Measurements from ENCODE around the gene DDRGK1.

DDRGK1 gene

DNA sequence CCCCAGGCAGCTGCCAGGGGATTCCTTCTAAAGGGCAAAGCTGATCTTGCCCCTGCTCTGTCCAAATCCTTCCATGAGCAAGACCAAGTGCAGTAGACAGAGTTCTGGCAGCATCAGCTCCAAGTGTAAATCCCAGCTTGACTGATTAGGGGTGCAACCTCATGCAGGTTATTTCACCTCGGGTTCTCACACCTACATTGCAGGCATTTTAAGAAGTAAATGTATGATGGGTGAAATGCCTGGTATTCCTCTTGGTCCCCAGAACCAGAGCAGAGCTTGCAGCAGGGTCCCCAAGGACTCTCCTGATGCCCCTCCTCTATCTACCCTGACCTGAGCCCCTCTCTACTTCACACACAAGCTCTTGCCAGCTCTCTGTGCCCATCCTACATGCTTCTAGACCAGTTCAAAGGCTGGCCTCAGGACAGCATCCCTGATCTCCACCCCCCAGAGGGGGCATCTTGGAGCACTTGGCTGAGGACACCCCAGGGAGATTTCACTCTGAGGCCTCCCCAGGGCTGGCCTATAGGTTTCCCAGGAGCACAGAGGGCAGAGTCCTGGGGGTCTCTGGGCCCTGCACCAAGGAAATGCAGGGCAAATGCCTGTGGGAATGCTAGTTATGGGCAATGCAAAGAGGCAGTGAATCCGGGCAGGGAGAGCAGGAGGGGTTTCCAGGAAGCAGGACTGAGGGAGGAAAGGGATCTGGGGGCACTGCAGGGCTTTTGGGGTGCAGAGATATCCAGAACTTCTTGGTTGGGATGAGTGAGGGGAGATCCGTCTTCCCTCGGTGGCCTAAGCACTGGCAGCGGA lies 32.2 kb downstream of the DDRGK1 start:
- Histone ChIP-seq H3K4me3 (ENCODE audit: low read length in 2 of 2) (peak overlapping the region in 1 of 2 donors; percentile 79), H3K9ac (ENCODE audit: low read depth in 1 of 2, low read length in 2 of 2) (no peak overlapping the region), H3K27me3 (ENCODE audit: control insufficient read depth in 2 of 2, insufficient read depth in 2 of 2, low read length in 2 of 2) (peaks cover 9 to 15% of the 10 kb centered on the region in 2 donors), H3K4me1 (ENCODE audit: control insufficient read depth in 2 of 2, insufficient read depth in 2 of 2, low read length in 2 of 2) (peaks cover 9 to 15% of the 10 kb centered on the region in 2 donors), H3K9me3 (ENCODE audit: control insufficient read depth in 2 of 2, low read length in 2 of 2) (no peaks in the 10 kb centered on the region), H3K36me3 (ENCODE audit: control insufficient read depth in 2 of 2, insufficient read depth in 2 of 2, low read length in 2 of 2) (no peaks in the 10 kb centered on the region), H3K27ac (ENCODE audit: low read depth in 2 of 2, low read length in 2 of 2) (no peak overlapping the region)

DNA sequence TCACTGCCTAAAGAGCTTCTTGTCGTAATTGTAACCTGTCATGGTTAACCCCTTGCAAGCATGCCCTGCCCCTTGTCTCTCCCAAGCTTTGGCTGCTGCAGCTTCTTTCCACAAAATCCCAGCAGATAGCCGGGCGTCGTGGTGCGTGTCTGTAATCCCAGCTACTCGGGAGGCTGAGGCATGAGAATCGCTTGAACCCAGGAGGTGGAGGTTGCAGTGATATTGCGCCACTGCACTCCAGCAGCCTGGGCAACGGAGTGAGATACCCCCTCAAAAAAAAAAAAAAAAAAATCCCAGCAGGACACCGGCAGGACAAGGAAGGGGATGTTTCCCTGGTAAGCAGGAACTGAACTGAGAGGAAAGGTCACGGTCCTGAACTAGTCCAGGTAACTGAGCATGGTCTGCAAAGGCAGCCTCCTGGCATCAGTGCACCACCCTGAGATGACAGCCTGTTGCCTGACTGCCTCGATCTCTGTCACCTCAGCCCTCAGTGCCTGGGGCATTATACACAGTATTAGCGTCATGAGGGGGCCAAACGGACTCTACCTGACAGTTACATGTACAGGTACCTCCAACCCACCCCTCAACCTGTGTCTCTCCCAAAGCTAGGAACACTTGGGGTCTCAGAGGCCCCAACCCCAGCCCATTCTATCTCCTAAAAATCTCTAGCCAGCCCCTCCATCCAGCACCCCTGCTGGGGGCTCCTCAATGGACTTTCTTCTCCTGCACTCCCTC lies 32.9 kb downstream of the DDRGK1 start:
- H3K36me3 ChIP-seq (ENCODE audit: control insufficient read depth in 2 of 2, insufficient read depth in 2 of 2, low read length in 2 of 2): no peaks in the 10 kb centered on the region
- peaks cover 9 to 15% of the 10 kb centered on the region in 2 donors for H3K4me1 ChIP-seq (ENCODE audit: control insufficient read depth in 2 of 2, insufficient read depth in 2 of 2, low read length in 2 of 2)
- no peak overlapping the region for H3K27ac ChIP-seq (ENCODE audit: low read depth in 2 of 2, low read length in 2 of 2)
- no peak overlapping the region for H3K9ac ChIP-seq (ENCODE audit: low read depth in 1 of 2, low read length in 2 of 2)
- peaks cover 9 to 15% of the 10 kb centered on the region in 2 donors for H3K27me3 ChIP-seq (ENCODE audit: control insufficient read depth in 2 of 2, insufficient read depth in 2 of 2, low read length in 2 of 2)
- no peak overlapping the region for H3K4me3 ChIP-seq (ENCODE audit: low read length in 2 of 2)
- H3K9me3 ChIP-seq (ENCODE audit: control insufficient read depth in 2 of 2, low read length in 2 of 2): no peaks in the 10 kb centered on the region

DNA sequence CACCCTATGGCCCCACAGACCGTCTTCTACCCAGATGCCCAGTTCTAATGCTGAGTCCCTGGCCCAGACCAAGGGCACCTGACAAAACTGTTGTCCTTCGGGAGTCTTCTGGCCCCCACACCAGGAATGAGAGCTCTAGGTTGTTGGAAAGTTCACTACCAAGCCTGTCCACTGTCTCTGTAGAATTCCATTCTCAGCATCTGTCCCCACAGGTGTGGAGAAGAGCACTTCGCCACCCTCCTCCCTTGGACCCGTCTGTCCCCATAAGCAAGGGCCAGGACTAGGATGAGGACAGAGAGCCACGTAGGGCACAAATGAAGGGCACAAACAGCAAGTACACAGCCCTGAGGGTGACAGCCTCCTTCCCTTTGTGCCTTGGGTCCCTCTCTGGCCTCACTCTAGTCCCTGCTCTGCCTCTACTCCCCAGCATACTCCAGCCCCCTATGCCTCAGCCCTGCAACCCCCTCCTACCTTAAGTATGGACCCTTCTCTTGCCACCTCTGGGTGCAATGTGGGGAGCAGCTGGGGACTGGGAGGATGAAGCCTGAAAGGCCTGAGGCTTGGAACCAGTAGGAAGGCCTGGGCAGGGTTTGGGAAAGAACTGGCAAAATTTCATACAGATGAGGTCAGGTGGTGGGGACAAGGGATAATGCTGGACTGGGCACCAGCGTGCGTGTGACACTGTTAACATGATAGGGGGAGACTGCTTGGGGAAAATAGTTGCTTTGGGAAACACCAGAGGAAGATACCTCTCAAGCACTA lies 35.5 kb downstream of the DDRGK1 start:
- Histone ChIP-seq H3K4me3 (ENCODE audit: low read length in 2 of 2) (no peak overlapping the region), H3K9ac (ENCODE audit: low read depth in 1 of 2, low read length in 2 of 2) (no peak overlapping the region), H3K4me1 (ENCODE audit: control insufficient read depth in 2 of 2, insufficient read depth in 2 of 2, low read length in 2 of 2) (peaks cover 6 to 11% of the 10 kb centered on the region in 2 donors), H3K27me3 (ENCODE audit: control insufficient read depth in 2 of 2, insufficient read depth in 2 of 2, low read length in 2 of 2) (peaks cover 0 to 4% of the 10 kb centered on the region in 2 donors), H3K27ac (ENCODE audit: low read depth in 2 of 2, low read length in 2 of 2) (no peak overlapping the region), H3K9me3 (ENCODE audit: control insufficient read depth in 2 of 2, low read length in 2 of 2) (no peaks in the 10 kb centered on the region), H3K36me3 (ENCODE audit: control insufficient read depth in 2 of 2, insufficient read depth in 2 of 2, low read length in 2 of 2) (no peaks in the 10 kb centered on the region)

DNA sequence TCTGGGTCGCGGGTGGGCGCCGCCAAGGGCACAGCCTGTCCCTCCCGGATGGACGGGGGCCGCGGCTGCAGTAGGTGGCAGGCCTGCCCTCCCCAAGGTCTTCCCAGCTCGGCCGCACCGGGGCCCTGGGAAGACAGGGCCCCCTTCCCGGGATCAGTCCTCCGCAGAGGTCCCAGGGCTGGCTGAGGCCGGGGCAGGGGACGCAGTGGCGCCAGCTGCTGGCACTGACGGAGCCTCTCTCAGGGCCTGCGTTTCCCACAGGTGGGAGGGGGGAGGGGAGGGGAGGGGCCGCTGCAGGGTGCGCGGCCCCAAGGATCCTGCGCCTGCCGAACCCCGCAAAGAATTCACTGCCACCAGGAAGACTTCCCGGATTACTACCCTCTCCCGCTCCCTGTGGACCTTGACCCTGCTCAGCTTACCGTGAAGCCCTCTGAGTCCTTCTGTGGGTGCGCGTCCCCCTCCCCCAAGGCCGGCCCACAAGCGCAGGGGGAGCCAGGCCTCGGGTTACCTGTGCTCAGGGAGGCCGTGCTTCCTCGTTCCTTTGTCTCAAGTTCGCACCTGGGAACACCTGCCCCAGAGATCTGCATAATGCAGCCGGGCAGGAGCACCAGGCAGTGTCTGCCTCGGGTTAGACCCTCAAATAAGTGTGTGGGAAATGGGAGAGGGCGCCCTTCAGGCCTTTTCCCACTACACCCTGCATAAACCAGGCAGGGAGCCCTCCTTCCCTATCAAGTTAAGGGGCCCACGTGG lies 36.2 kb downstream of the DDRGK1 start:
- Histone ChIP-seq H3K36me3 (ENCODE audit: control insufficient read depth in 2 of 2, insufficient read depth in 2 of 2, low read length in 2 of 2) (no peaks in the 10 kb centered on the region), H3K9ac (ENCODE audit: low read depth in 1 of 2, low read length in 2 of 2) (peak overlapping the region in 1 of 2 donors; percentile 57), H3K9me3 (ENCODE audit: control insufficient read depth in 2 of 2, low read length in 2 of 2) (no peaks in the 10 kb centered on the region), H3K4me3 (ENCODE audit: low read length in 2 of 2) (peak overlapping the region in 1 of 2 donors; percentile 41), H3K4me1 (ENCODE audit: control insufficient read depth in 2 of 2, insufficient read depth in 2 of 2, low read length in 2 of 2) (peaks cover 5 to 11% of the 10 kb centered on the region in 2 donors), H3K27ac (ENCODE audit: low read depth in 2 of 2, low read length in 2 of 2) (no peak overlapping the region), H3K27me3 (ENCODE audit: control insufficient read depth in 2 of 2, insufficient read depth in 2 of 2, low read length in 2 of 2) (no peaks in the 10 kb centered on the region)

DNA sequence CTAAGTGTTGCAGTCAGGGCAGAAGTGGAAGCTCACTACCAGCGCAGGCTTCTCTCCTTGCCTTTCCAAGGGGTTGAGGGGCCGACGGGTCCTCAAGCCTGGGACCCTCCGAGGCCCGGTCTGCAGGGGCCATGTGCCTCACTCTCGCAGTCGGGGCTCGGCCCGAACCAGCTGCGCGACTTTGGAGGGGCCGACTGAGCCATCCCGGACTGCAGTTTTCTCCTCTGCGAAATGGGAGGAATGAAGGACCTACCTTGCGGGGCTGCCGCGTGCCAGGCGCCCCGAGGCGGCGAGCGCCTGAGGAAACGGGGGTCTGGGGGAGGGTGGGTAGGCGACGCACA lies 36.8 kb downstream of the DDRGK1 start:
- Histone ChIP-seq H3K4me3 (ENCODE audit: low read length in 2 of 2) (peak overlapping the region in 1 of 2 donors; percentile 41), H3K27me3 (ENCODE audit: control insufficient read depth in 2 of 2, insufficient read depth in 2 of 2, low read length in 2 of 2) (no peaks in the 10 kb centered on the region), H3K9me3 (ENCODE audit: control insufficient read depth in 2 of 2, low read length in 2 of 2) (no peaks in the 10 kb centered on the region), H3K9ac (ENCODE audit: low read depth in 1 of 2, low read length in 2 of 2) (peak overlapping the region in 1 of 2 donors; percentile 57), H3K36me3 (ENCODE audit: control insufficient read depth in 2 of 2, insufficient read depth in 2 of 2, low read length in 2 of 2) (no peaks in the 10 kb centered on the region), H3K4me1 (ENCODE audit: control insufficient read depth in 2 of 2, insufficient read depth in 2 of 2, low read length in 2 of 2) (peaks cover 5 to 11% of the 10 kb centered on the region in 2 donors), H3K27ac (ENCODE audit: low read depth in 2 of 2, low read length in 2 of 2) (no peak overlapping the region)

DNA sequence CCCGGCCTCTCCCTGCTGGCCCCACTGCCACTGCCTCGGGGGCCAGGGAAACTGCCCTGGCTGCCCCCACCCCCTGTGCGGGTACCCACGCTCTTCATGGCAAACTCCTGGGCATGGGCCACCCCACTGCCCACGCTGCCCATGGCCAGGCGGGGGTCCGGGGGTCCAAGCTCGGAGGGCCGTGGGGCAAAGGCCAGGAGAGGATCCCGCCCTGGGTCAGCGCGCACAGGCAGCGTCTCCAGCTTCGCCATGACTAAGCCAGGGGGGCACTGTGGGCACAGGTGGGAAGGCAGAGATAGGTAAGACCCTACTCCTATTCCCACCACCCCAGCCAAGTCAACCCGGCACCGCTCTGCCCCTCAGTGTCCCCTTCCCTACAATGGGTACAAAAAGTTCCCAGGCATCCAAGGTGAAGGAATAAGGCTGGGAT lies 37.6 kb downstream of the DDRGK1 start:
- H3K9me3 ChIP-seq (ENCODE audit: control insufficient read depth in 2 of 2, low read length in 2 of 2): no peaks in the 10 kb centered on the region
- H3K9ac ChIP-seq (ENCODE audit: low read depth in 1 of 2, low read length in 2 of 2): no peak overlapping the region
- H3K36me3 ChIP-seq (ENCODE audit: control insufficient read depth in 2 of 2, insufficient read depth in 2 of 2, low read length in 2 of 2): no peaks in the 10 kb centered on the region
- no peak overlapping the region for H3K4me3 ChIP-seq (ENCODE audit: low read length in 2 of 2)
- H3K27ac ChIP-seq (ENCODE audit: low read depth in 2 of 2, low read length in 2 of 2): no peak overlapping the region
- H3K27me3 ChIP-seq (ENCODE audit: control insufficient read depth in 2 of 2, insufficient read depth in 2 of 2, low read length in 2 of 2): no peaks in the 10 kb centered on the region
- H3K4me1 ChIP-seq (ENCODE audit: control insufficient read depth in 2 of 2, insufficient read depth in 2 of 2, low read length in 2 of 2): peaks cover 5 to 11% of the 10 kb centered on the region in 2 donors

DNA sequence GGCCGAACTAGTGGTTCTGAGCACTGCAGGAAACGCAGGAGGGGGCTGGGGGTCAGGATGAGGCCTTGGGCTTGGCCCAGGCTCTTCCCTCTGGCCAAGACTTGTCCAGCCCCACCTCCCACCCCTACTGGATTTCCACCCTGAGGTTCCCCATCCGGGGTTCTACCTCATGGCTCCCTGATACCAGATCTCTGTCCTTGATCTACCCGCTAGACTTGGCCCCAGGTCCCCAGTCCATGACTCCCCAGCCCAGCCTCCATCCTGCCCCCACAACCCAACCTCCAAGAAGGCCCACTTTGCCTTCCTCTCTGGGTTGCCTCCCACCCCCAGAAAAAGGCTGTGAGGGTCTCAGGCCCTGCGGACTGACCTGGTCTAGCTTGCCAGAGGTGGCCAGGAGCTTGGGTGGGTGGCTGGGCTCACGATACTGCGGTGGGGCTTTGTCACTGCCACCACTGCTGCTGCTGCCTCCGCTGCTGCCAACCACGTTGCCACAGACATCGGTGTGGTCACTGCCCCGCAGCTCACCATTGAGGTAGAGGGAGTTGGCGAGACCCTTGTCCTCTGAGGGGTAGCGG lies 38.1 kb downstream of the DDRGK1 start:
- H3K9ac ChIP-seq (ENCODE audit: low read depth in 1 of 2, low read length in 2 of 2): no peak overlapping the region
- no peak overlapping the region for H3K4me3 ChIP-seq (ENCODE audit: low read length in 2 of 2)
- no peaks in the 10 kb centered on the region for H3K27me3 ChIP-seq (ENCODE audit: control insufficient read depth in 2 of 2, insufficient read depth in 2 of 2, low read length in 2 of 2)
- no peaks in the 10 kb centered on the region for H3K9me3 ChIP-seq (ENCODE audit: control insufficient read depth in 2 of 2, low read length in 2 of 2)
- no peak overlapping the region for H3K27ac ChIP-seq (ENCODE audit: low read depth in 2 of 2, low read length in 2 of 2)
- peaks cover 5 to 11% of the 10 kb centered on the region in 2 donors for H3K4me1 ChIP-seq (ENCODE audit: control insufficient read depth in 2 of 2, insufficient read depth in 2 of 2, low read length in 2 of 2)
- no peaks in the 10 kb centered on the region for H3K36me3 ChIP-seq (ENCODE audit: control insufficient read depth in 2 of 2, insufficient read depth in 2 of 2, low read length in 2 of 2)

DNA sequence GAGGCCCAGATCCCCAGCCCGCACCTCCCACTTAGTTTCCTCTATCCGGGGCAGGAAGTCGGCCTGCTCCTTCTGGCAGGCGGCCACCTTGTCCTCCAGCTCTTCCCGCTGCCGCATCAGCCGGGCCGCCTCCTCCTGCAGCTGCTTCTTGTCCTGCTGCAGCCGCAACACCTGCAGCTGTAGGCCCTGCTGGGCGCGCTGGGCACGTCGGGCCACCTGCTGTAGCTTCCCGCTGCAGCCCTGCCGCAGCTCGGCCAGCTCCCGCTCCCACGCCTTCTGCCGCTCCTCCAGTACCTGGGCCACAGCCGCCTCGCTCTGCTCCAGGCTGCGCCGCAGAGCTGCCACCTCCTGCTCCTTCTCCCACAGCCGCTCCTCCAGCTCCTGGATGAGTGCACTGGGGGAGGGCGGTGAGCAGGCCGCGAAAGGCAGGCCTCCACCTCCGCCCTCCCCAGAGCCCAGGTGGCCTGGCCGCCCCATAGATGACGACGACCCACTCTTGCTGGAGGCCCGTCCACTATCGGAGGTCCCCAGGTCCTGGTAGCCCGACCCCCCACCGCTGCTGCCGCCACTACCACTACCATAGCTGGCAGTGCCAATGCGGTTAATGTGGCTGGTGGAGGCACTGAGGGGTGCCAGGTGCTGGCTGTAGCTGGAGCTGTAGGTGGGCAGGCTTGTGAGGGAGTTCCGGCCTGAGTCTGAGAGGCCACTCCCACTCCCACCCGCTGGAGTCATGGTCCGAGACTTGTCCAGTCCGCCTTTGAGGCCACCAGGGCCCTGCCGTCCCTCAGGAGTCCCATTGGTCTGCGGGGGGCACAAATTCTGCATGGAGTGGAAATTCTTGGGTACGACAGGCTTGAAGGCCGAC lies 38.8 kb downstream of the DDRGK1 start:
- Histone ChIP-seq H3K9me3 (ENCODE audit: control insufficient read depth in 2 of 2, low read length in 2 of 2) (no peaks in the 10 kb centered on the region), H3K4me1 (ENCODE audit: control insufficient read depth in 2 of 2, insufficient read depth in 2 of 2, low read length in 2 of 2) (peaks cover 5 to 11% of the 10 kb centered on the region in 2 donors), H3K4me3 (ENCODE audit: low read length in 2 of 2) (no peak overlapping the region), H3K27ac (ENCODE audit: low read depth in 2 of 2, low read length in 2 of 2) (no peak overlapping the region), H3K9ac (ENCODE audit: low read depth in 1 of 2, low read length in 2 of 2) (no peak overlapping the region), H3K36me3 (ENCODE audit: control insufficient read depth in 2 of 2, insufficient read depth in 2 of 2, low read length in 2 of 2) (no peaks in the 10 kb centered on the region), H3K27me3 (ENCODE audit: control insufficient read depth in 2 of 2, insufficient read depth in 2 of 2, low read length in 2 of 2) (no peaks in the 10 kb centered on the region)

Data from mucosa of rectum (tissue), 2 donors.